Stomach (tissue), 4 donors: ENCODE measurements around the gene KRT81.

ENCODE experiments used
- CTCF ChIP-seq, 7 experiments: fragments of 450-650 bp in 4 of 7; fragments of 200-600 bp in 3 of 7; sonication (generic) in 3 of 7; IDR thresholded peaks; one replicate each; pipeline ENCODE4 v1.5.1; 2016 to 2019; ENCODE audit warnings: antibody characterized with exemption in 7 of 7, control low read depth in 2 of 7, mild to moderate bottlenecking in 1 of 7
- EP300 ChIP-seq: sonication (generic); formaldehyde crosslinking; IDR thresholded peaks from one replicate; pipeline ENCODE4 v1.6.1; 2017; ENCODE audit warnings: antibody characterized with exemption
- POLR2A ChIP-seq, 4 donors: fragments of 450-650 bp; IDR thresholded peaks; one replicate each; pipeline ENCODE4 v1.6.1; 2016; ENCODE audit warnings: antibody characterized with exemption in 4 of 4, control low read depth in 2 of 4, mild to moderate bottlenecking in 1 of 4, moderate library complexity in 1 of 4
- POLR2AphosphoS5 ChIP-seq, 3 donors: sonication (generic); formaldehyde crosslinking; IDR thresholded peaks; one replicate each; pipeline ENCODE4 v1.6.1; 2016; ENCODE audit warnings: antibody characterized with exemption in 3 of 3

- no peak for TF ChIP-seq CTCF (IDR thresholded peaks at IDR 0.05)
- no peak for TF ChIP-seq POLR2A (IDR thresholded peaks at IDR 0.05)
- no peak for TF ChIP-seq POLR2AphosphoS5 (IDR thresholded peaks at IDR 0.05)
- TF ChIP-seq EP300 = no peak
Measured at GRCh38 chr12:52310622-52311284, 19.4 kb upstream of the KRT81 start.
